CD8-positive, alpha-beta memory T cell (primary cell): ENCODE measurements around the gene RNF167. TPM values are rescaled to one million over a fixed set of nuclear protein-coding genes. Genes with fewer than 3 reads are reported as not detected.
A peak's percentile ranks its signal among the peaks of the same experiment; 100 is the strongest.
"Not testable (repeated sequence)": the region's sequence is repeated elsewhere in the genome, so short reads cannot be mapped to it uniquely, and the experiment has no call there.

Experiments used
- CTCF ChIA-PET: fragments of 350-600 bp; sonication (Branson Sonifier 250); formaldehyde crosslinking; loops from one replicate; lab custom pipeline; 2021; ENCODE audit warnings: antibody characterized with exemption; lab: Charles Lee
- POLR2A ChIA-PET: fragments of 350-600 bp; sonication (Branson Sonifier 250); formaldehyde crosslinking; loops from one replicate; lab custom pipeline; 2021; ENCODE audit warnings: antibody characterized with exemption; lab: Charles Lee
- DNase-seq, 5 donors: peaks; one replicate each; pipeline versions ENCODE4 v3.0.0 to v3.0.0-alpha.2; 2020 to 2022; ENCODE audit warnings: mixed read lengths in 1 of 5
- H3K27ac ChIP-seq: one replicate; pipeline ENCODE4 v1.7.0; 2013; ENCODE audit warnings: low read depth, mild to moderate bottlenecking, low read length, moderate library complexity
- H3K27me3 ChIP-seq: 2 replicates; pipeline ENCODE4 v1.7.0; 2013; ENCODE audit warnings: low read length, mild to moderate bottlenecking; ENCODE audit not compliant: insufficient read depth, poor library complexity, severe bottlenecking
- H3K36me3 ChIP-seq: 2 replicates; pipeline ENCODE4 v1.7.0; 2013; ENCODE audit warnings: mild to moderate bottlenecking, low read length, moderate library complexity; ENCODE audit not compliant: insufficient read depth
- H3K4me1 ChIP-seq: 2 replicates; pipeline ENCODE4 v1.7.0; 2013; ENCODE audit warnings: mild to moderate bottlenecking, low read length, moderate library complexity; ENCODE audit not compliant: insufficient read depth
- H3K4me3 ChIP-seq: 2 replicates; pipeline ENCODE4 v1.7.0; 2013; ENCODE audit warnings: mild to moderate bottlenecking, low read length
- H3K9me3 ChIP-seq: 2 replicates; pipeline ENCODE4 v1.7.0; 2013; ENCODE audit warnings: mild to moderate bottlenecking, low read length
- H3K27ac Mint-ChIP-seq, 8 donors: one replicate each; pipeline ENCODE4 v1.8.0; 2020 to 2021; ENCODE audit warnings: mixed read lengths in 8 of 8, mild to moderate bottlenecking in 6 of 8, inconsistent platforms in 3 of 8, moderate library complexity in 3 of 8
- H3K27me3 Mint-ChIP-seq, 2 donors: one replicate each; pipeline ENCODE4 v1.8.0; 2020 to 2021; ENCODE audit warnings: mixed read lengths in 2 of 2, mild to moderate bottlenecking in 1 of 2, moderate library complexity in 1 of 2
- H3K36me3 Mint-ChIP-seq, 3 donors: one replicate each; pipeline ENCODE4 v1.8.0; 2020 to 2021; ENCODE audit warnings: mixed read lengths in 3 of 3, inconsistent platforms in 1 of 3, mild to moderate bottlenecking in 1 of 3
- H3K4me1 Mint-ChIP-seq, 3 donors: one replicate each; pipeline ENCODE4 v1.8.0; 2020 to 2021; ENCODE audit warnings: mixed read lengths in 3 of 3, inconsistent platforms in 1 of 3, mild to moderate bottlenecking in 1 of 3
- H3K4me3 Mint-ChIP-seq, 7 donors: one replicate each; pipeline ENCODE4 v1.8.0; 2020 to 2021; ENCODE audit warnings: mixed read lengths in 7 of 7, mild to moderate bottlenecking in 6 of 7, moderate library complexity in 4 of 7, inconsistent platforms in 2 of 7
- H3K9me3 Mint-ChIP-seq, 5 donors: one replicate each; pipeline ENCODE4 v1.8.0; 2020 to 2022; ENCODE audit warnings: mixed read lengths in 5 of 5, mild to moderate bottlenecking in 3 of 5, moderate library complexity in 2 of 5, inconsistent platforms in 1 of 5
- polyA plus RNA-seq: library from polyadenylated mRNA; unstranded; fragments of 300-500 nt; fragmentation: Illumina TruSeq; gene quantifications from one replicate; pipeline ENCODE4 v1.2.3, GENCODE V29; 2021
- total RNA-seq, 2 experiments: library from RNA; stranded (reverse); gene quantifications; one replicate each; pipeline ENCODE4 v1.2.3, GENCODE V29; 2021

Gene RNF167
- total and polyA plus RNA-seq, 3 experiments from 2014 or later: 69.0 to 192 (median 187) TPM

GRCh38 chr17:4903051-4903818 is 36.8 kb upstream of the RNF167 start, which contains the start of gene CHRNE:
CHRNE (minus strand) TSS chr17:4903098; CDS start chr17:4903063, 35 bp downstream.
- Histone ChIP-seq H3K36me3 (no peaks in the 10 kb centered on the region), H3K4me1 (peaks cover 46% of the 10 kb centered on the region), H3K4me3 (peak within 1 kb of the TSS; percentile 61), H3K27ac (peak within 1 kb of the TSS; percentile 58), H3K9me3 (no peaks in the 10 kb centered on the region), H3K27me3 (no peaks in the 10 kb centered on the region)
- Mint-ChIP-seq H3K4me1 (peaks cover 28 to 58% (median 35%) of the 10 kb centered on the region in 3 donors), H3K36me3 (peaks cover 0 to 6% (median 0%) of the 10 kb centered on the region in 3 donors), H3K9me3 (no peaks in the 10 kb centered on the region), H3K27me3 (peaks cover 0 to 7% of the 10 kb centered on the region in 2 donors), H3K27ac (peak within 1 kb of the TSS; percentile 83 to 96 (median 92)), H3K4me3 (peak within 1 kb of the TSS; percentile 70 to 86 (median 79))
- ChIA-PET POLR2A (interaction anchor here (1.0 to 1.6 kb wide), 3 partner anchors 37 to 64 kb away, joined by 3 to 7 read pairs (median 3); partner anchors contain the start of genes PFN1, RNF167 and SLC25A11), CTCF (interaction anchor here (0.6 to 1.9 kb wide), 22 partner anchors 9 to 336 kb away, joined by 3 to 16 read pairs (median 4); partner anchors contain the start of genes INCA1, RNF167, SLC25A11 and SPAG7)
- peak; percentile 63 to 82 (median 71) for DNase-seq

DNA sequence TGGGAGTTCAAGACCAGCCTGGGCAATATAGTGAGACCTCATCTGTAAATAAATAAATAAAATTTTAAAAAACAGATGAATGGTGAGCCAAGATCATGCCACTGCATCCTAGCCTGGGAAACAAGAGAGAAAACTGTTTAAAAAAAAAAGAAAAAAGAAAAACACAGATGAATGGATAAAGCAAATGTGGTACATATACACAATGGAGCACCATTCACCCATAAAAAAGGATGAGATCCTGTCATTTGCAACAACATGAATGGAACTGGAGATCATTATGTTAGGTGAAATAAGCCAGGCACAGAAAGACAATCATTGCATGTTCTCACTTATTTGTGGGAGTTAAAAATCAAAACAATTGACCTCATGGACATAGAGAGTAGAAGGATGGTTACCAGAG is 33.4 kb upstream of the RNF167 start:
- H3K27me3 Mint-ChIP-seq, H3K27me3 ChIP-seq, H3K4me3 Mint-ChIP-seq, H3K9me3 ChIP-seq, H3K4me3 ChIP-seq, H3K36me3 ChIP-seq, H3K27ac ChIP-seq, POLR2A ChIA-PET, DNase-seq, H3K9me3 Mint-ChIP-seq, H3K36me3 Mint-ChIP-seq: not testable (repeated sequence)
- peaks cover 38% of the 10 kb centered on the region for H3K4me1 ChIP-seq
- peak overlapping the region in 1 of 8 donors; percentile 47 for H3K27ac Mint-ChIP-seq
- H3K4me1 Mint-ChIP-seq: peaks cover 16 to 28% (median 18%) of the 10 kb centered on the region in 3 donors
- CTCF ChIA-PET: interaction anchor here (2.0 kb wide), 1 partner anchor 61 kb away, joined by 7 read pairs; the partner anchor contains the start of gene SPAG7

DNA sequence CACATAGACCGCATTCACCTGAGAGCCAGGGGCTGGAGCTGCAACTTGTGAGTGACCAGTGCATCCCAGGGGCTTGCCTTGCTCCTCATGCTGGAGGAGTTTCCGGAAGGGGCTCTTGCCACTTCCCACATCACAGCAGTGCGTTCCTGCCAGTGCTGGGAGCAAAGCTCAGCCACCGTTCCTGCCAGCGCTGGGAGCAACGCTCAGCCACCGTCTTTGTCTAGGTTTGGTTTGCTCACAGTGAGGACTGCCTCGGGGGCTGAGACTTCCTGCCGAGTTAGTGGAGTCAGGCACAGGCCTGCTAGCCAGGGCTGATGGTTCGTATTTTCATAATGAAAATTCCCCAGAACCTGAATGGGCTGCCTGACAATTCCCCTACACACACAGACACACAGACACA is 31.8 kb upstream of the RNF167 start:
- Histone ChIP-seq H3K27me3 (no peaks in the 10 kb centered on the region), H3K36me3 (no peaks in the 10 kb centered on the region), H3K9me3 (no peaks in the 10 kb centered on the region), H3K4me3 (no peak overlapping the region), H3K27ac (no peak overlapping the region), H3K4me1 (peaks cover 24% of the 10 kb centered on the region)
- Mint-ChIP-seq H3K36me3 (no peaks in the 10 kb centered on the region), H3K4me3 (no peak overlapping the region), H3K27ac (no peak overlapping the region), H3K27me3 (no peaks in the 10 kb centered on the region), H3K4me1 (peaks cover 5 to 12% (median 5%) of the 10 kb centered on the region in 3 donors), H3K9me3 (no peaks in the 10 kb centered on the region)
- CTCF ChIA-PET: interaction anchor here (0.9 to 2.9 kb wide), 22 partner anchors 9 to 198 kb away, joined by 3 to 25 read pairs (median 6); partner anchors contain the start of genes ARRB2, C17orf107, CAMTA2 and INCA1
- peak in 1 of 5 donors; percentile 47 for DNase-seq
- POLR2A ChIA-PET: interaction anchor here (0.6 to 1.7 kb wide), 5 partner anchors 8 to 122 kb away, joined by 3 to 15 read pairs (median 4); partner anchors contain the start of genes PFN1, RNF167, SLC25A11 and SPAG7

- no peaks in the 10 kb centered on the region for H3K36me3 Mint-ChIP-seq
- H3K4me3 Mint-ChIP-seq: no peak overlapping the region
- no peak overlapping the region for H3K27ac Mint-ChIP-seq
- no peaks in the 10 kb centered on the region for H3K27me3 ChIP-seq
- peaks cover 0 to 7% (median 0%) of the 10 kb centered on the region in 3 donors for H3K4me1 Mint-ChIP-seq
- H3K36me3 ChIP-seq: no peaks in the 10 kb centered on the region
- ChIA-PET POLR2A (interaction anchor here (0.6 to 1.7 kb wide), 4 partner anchors 31 to 122 kb away, joined by 3 to 15 read pairs (median 5); partner anchors contain the start of genes PFN1, RNF167, SLC25A11 and SPAG7), CTCF (interaction anchor here (0.6 to 2.9 kb wide), 36 partner anchors 9 to 342 kb away, joined by 3 to 25 read pairs (median 4); partner anchors contain the start of genes ARRB2, C17orf107, CAMTA2 and ENO3)
- H3K9me3 Mint-ChIP-seq: no peaks in the 10 kb centered on the region
- peak; percentile 45 to 83 (median 69) for DNase-seq
- no peaks in the 10 kb centered on the region for H3K27me3 Mint-ChIP-seq
- H3K4me1 ChIP-seq: peaks cover 18% of the 10 kb centered on the region
- no peaks in the 10 kb centered on the region for H3K9me3 ChIP-seq
- H3K27ac ChIP-seq: no peak overlapping the region
- no peak overlapping the region for H3K4me3 ChIP-seq
Measured at GRCh38 chr17:4908711-4909496, 31.2 kb upstream of the RNF167 start.

DNA sequence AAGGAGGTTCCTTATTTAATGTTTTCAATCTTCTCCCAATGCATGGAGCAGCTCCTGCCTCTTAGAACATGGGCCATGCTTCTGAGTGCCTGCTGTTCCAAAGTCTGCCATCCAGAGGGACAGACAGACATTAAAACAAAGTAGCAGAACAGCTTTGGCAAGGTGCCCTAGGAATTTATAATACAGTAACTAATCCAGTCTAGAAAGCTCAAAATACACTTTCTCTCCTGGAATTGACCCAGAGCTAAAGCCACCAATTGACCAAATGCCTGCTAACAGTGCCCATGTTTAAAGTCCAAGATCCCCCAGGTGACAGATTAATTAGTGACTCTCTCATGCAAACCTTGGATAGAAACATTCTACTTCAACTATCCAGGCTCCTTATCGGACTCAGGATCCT is 26.1 kb upstream of the RNF167 start:
- no peak overlapping the region for H3K4me3 Mint-ChIP-seq
- H3K4me3 ChIP-seq: no peak overlapping the region
- no peaks in the 10 kb centered on the region for H3K4me1 Mint-ChIP-seq
- no peaks in the 10 kb centered on the region for H3K27me3 ChIP-seq
- no peaks in the 10 kb centered on the region for H3K36me3 Mint-ChIP-seq
- no peak for DNase-seq
- CTCF ChIA-PET: interaction anchor here (1.4 to 1.9 kb wide), 3 partner anchors 10 to 53 kb away, joined by 5 to 7 read pairs (median 5); partner anchors contain the start of genes SLC25A11 and SPAG7
- no peaks in the 10 kb centered on the region for H3K9me3 ChIP-seq
- no peaks in the 10 kb centered on the region for H3K27me3 Mint-ChIP-seq
- no peaks in the 10 kb centered on the region for H3K36me3 ChIP-seq
- no peak overlapping the region for H3K27ac ChIP-seq
- H3K4me1 ChIP-seq: peaks cover 9% of the 10 kb centered on the region
- H3K27ac Mint-ChIP-seq: peak overlapping the region in 1 of 8 donors; percentile 87
- POLR2A ChIA-PET: no interaction called here
- H3K9me3 Mint-ChIP-seq: no peaks in the 10 kb centered on the region

DNA sequence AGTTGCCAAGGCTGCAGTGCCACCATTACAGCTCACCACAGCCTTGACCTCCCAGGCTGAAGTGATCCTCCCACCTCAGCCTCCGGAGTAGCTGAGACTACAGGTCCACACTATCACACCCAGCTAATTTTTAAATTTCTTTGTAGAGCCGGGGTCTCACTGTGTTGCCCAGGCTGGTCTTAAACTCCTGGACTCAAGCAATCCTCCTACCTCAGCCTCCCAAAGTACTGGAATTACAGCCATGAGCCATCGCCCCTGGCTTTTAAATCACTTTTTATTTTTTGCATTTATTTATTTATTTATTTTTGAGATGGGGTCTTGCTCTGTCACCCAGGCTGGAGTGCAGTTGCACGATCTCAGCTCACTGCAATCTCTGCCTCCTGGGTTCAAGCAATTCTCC is 25.5 kb upstream of the RNF167 start:
- H3K36me3 ChIP-seq, H3K27me3 Mint-ChIP-seq, H3K27me3 ChIP-seq, H3K36me3 Mint-ChIP-seq, H3K9me3 ChIP-seq, DNase-seq, H3K4me3 Mint-ChIP-seq, H3K27ac ChIP-seq, POLR2A ChIA-PET, H3K4me1 ChIP-seq, H3K4me1 Mint-ChIP-seq, H3K27ac Mint-ChIP-seq, H3K9me3 Mint-ChIP-seq, H3K4me3 ChIP-seq: not testable (repeated sequence)
- CTCF ChIA-PET: interaction anchor here (1.4 to 1.9 kb wide), 3 partner anchors 9 to 53 kb away, joined by 5 to 7 read pairs (median 5); partner anchors contain the start of genes SLC25A11 and SPAG7

- H3K4me3 ChIP-seq: no peak overlapping the region
- CTCF ChIA-PET: interaction anchor here (2.3 kb wide), 1 partner anchor 10 kb away, joined by 7 read pairs; no protein-coding TSS in a partner anchor
- DNase-seq: no peak
- no peaks in the 10 kb centered on the region for H3K36me3 ChIP-seq
- no peaks in the 10 kb centered on the region for H3K9me3 ChIP-seq
- no peaks in the 10 kb centered on the region for H3K9me3 Mint-ChIP-seq
- no peaks in the 10 kb centered on the region for H3K27me3 Mint-ChIP-seq
- no peaks in the 10 kb centered on the region for H3K4me1 ChIP-seq
- no peaks in the 10 kb centered on the region for H3K36me3 Mint-ChIP-seq
- no peaks in the 10 kb centered on the region for H3K27me3 ChIP-seq
- peaks cover 0 to 1% (median 0%) of the 10 kb centered on the region in 3 donors for H3K4me1 Mint-ChIP-seq
- POLR2A ChIA-PET: no interaction called here
- no peak overlapping the region for H3K27ac Mint-ChIP-seq
- no peak overlapping the region for H3K4me3 Mint-ChIP-seq
- H3K27ac ChIP-seq: no peak overlapping the region
Measured at GRCh38 chr17:4919511-4920047, 20.5 kb upstream of the RNF167 start.
